Endothelial cell (in vitro differentiated cells): ENCODE results near the gene RNF175. TPM values are rescaled to one million over a fixed set of nuclear protein-coding genes. Genes with fewer than 3 reads are reported as not detected.

Source experiments
- DNase-seq: peaks from one replicate; pipeline ENCODE4 v3.0.0; 2021; ENCODE audit warnings: low spot score
- H3K27ac Mint-ChIP-seq: one replicate; pipeline ENCODE4 v1.8.0; 2021; ENCODE audit warnings: mixed read lengths, inconsistent platforms; ENCODE audit not compliant: unreplicated experiment
- H3K27me3 Mint-ChIP-seq: one replicate; pipeline ENCODE4 v1.8.0; 2021; ENCODE audit warnings: mild to moderate bottlenecking, moderate library complexity, mixed read lengths, inconsistent platforms; ENCODE audit not compliant: unreplicated experiment
- H3K36me3 Mint-ChIP-seq: one replicate; pipeline ENCODE4 v1.8.0; 2021; ENCODE audit warnings: mild to moderate bottlenecking, low read depth, mixed read lengths, inconsistent platforms; ENCODE audit not compliant: unreplicated experiment
- H3K4me1 Mint-ChIP-seq: one replicate; pipeline ENCODE4 v1.8.0; 2021; ENCODE audit warnings: mild to moderate bottlenecking, mixed read lengths, inconsistent platforms; ENCODE audit not compliant: unreplicated experiment
- H3K4me3 Mint-ChIP-seq: one replicate; pipeline ENCODE4 v1.8.0; 2021; ENCODE audit warnings: mild to moderate bottlenecking, mixed read lengths, inconsistent platforms; ENCODE audit not compliant: unreplicated experiment
- H3K9me3 Mint-ChIP-seq: one replicate; pipeline ENCODE4 v1.8.0; 2021; ENCODE audit warnings: mixed read lengths, inconsistent platforms; ENCODE audit not compliant: unreplicated experiment
- CTCF ChIP-seq: fragments of 200-600 bp; sonication (generic); IDR thresholded peaks from one replicate; pipeline ENCODE4 v1.5.0; 2021; ENCODE audit warnings: antibody characterized with exemption; ENCODE audit not compliant: unreplicated experiment
- total RNA-seq: library from RNA; stranded (reverse); fragmentation: NEBNext Ultra II Directional; extraction: Animal tissue kit (Norgen Biotek cat#: 25700); gene quantifications from one replicate; pipeline ENCODE4 v1.2.1, GENCODE V29; 2021; ENCODE audit not compliant: unreplicated experiment

RNF175 gene
- total RNA-seq, 1 donor from 2014 or later, result 0.36 TPM

- Mint-ChIP-seq H3K27me3 (peaks cover 5% of the 10 kb centered on the region), H3K4me1 (no peaks in the 10 kb centered on the region), H3K36me3 (no peaks in the 10 kb centered on the region), H3K9me3 (no peaks in the 10 kb centered on the region), H3K27ac (no peak overlapping the region), H3K4me3 (no peak overlapping the region)
- TF ChIP-seq CTCF, result no peak
- DNase-seq, result no peak
Observed at GRCh38 chr4:153799694-153800074, 39.9 kb upstream of the RNF175 start.

- Mint-ChIP-seq H3K36me3 (no peaks in the 10 kb centered on the region), H3K4me3 (no peak overlapping the region), H3K9me3 (no peaks in the 10 kb centered on the region), H3K27me3 (peaks cover 3% of the 10 kb centered on the region), H3K27ac (no peak overlapping the region), H3K4me1 (no peaks in the 10 kb centered on the region)
- DNase-seq, result no peak
- no peak for TF ChIP-seq CTCF
Observed at GRCh38 chr4:153798901-153799693, 39.3 kb upstream of the RNF175 start.

GRCh38 chr4:153798420-153798819 is 38.6 kb upstream of the RNF175 start:
- Mint-ChIP-seq H3K4me3 (no peak overlapping the region), H3K9me3 (no peaks in the 10 kb centered on the region), H3K4me1 (no peaks in the 10 kb centered on the region), H3K27me3 (peaks cover 3% of the 10 kb centered on the region), H3K27ac (no peak overlapping the region), H3K36me3 (no peaks in the 10 kb centered on the region)
- TF ChIP-seq CTCF, result no peak
- no peak for DNase-seq

GRCh38 chr4:153794006-153794405 is 34.2 kb upstream of the RNF175 start:
- no peak for DNase-seq
- H3K27ac Mint-ChIP-seq, result no peak overlapping the region
- H3K4me3 Mint-ChIP-seq, result no peak overlapping the region
- H3K9me3 Mint-ChIP-seq, result no peaks in the 10 kb centered on the region
- peaks cover 20% of the 10 kb centered on the region for H3K4me1 Mint-ChIP-seq
- peaks cover 15% of the 10 kb centered on the region for H3K27me3 Mint-ChIP-seq
- no peak for TF ChIP-seq CTCF
- H3K36me3 Mint-ChIP-seq, result no peaks in the 10 kb centered on the region

- Mint-ChIP-seq H3K27me3 (peaks cover 22% of the 10 kb centered on the region), H3K36me3 (peaks cover 5% of the 10 kb centered on the region), H3K27ac (no peak overlapping the region), H3K4me1 (peaks cover 28% of the 10 kb centered on the region), H3K4me3 (peak overlapping the region; percentile 76), H3K9me3 (no peaks in the 10 kb centered on the region)
- DNase-seq, result peak; percentile 30
- peak; percentile 13 for TF ChIP-seq CTCF
Observed at GRCh38 chr4:153792618-153793247, 32.9 kb upstream of the RNF175 start.
